HEK293 (cell line): Measurements from ENCODE around the gene FUT8.

ENCODE experiments used
- CTCF ChIA-PET: fragments of 350-600 bp; formaldehyde crosslinking; extraction: SDS; loops from one replicate; lab custom pipeline; 2021; ENCODE audit warnings: antibody characterized with exemption; lab: Yijun Ruan, JAX
- POLR2A ChIA-PET: fragments of 300-600 bp; formaldehyde crosslinking; extraction: SDS; loops from one replicate; lab custom pipeline; 2020; ENCODE audit warnings: antibody characterized with exemption, inconsistent platforms; lab: Yijun Ruan, JAX
- H3K27ac ChIP-seq: fragments of 200-500 bp; sonication (Bioruptor generic); 2 replicates; pipeline ENCODE4 v1.5.1; 2014; ENCODE audit warnings: low read depth, low read length, control low read depth, inconsistent platforms; ENCODE audit errors: extremely low read depth
- H3K36me3 ChIP-seq, 2 experiments: fragments of 200-500 bp in 1 of 2; sonication (Bioruptor generic) in 1 of 2; 1 replicate in 1 of 2; 2 replicates in 1 of 2; pipeline ENCODE4 v1.5.1; 2014 to 2017; ENCODE audit warnings: inconsistent platforms in 2 of 2, low read length in 2 of 2; ENCODE audit not compliant: control insufficient read depth in 2 of 2, insufficient read depth in 1 of 2
- H3K4me1 ChIP-seq: fragments of 200-500 bp; sonication (Bioruptor generic); 2 replicates; pipeline ENCODE4 v1.5.1; 2014; ENCODE audit warnings: mild to moderate bottlenecking, low read length, inconsistent platforms; ENCODE audit not compliant: control insufficient read depth, insufficient read depth
- H3K4me3 ChIP-seq: 2 replicates; pipeline ENCODE4 v1.5.1; 2011; ENCODE audit warnings: low read depth, mild to moderate bottlenecking, control low read depth, low read length, moderate library complexity
- H3K9me3 ChIP-seq: fragments of 200-500 bp; sonication (Bioruptor generic); 2 replicates; pipeline ENCODE4 v1.5.1; 2014; ENCODE audit warnings: low read depth, low read length, inconsistent platforms; ENCODE audit not compliant: control insufficient read depth, insufficient read depth
- BCL11A ChIP-seq: fragments of 450-650 bp; formaldehyde crosslinking; IDR thresholded peaks from 2 replicates; pipeline ENCODE4 v1.5.1; 2016; ENCODE audit warnings: low read depth, missing biosample characterization, missing genetic modification characterization
- ELK4 ChIP-seq: IDR thresholded peaks from 2 replicates; pipeline ENCODE4 v1.6.1; 2011; ENCODE audit warnings: mild to moderate bottlenecking, low read depth, low read length, borderline replicate concordance
- GFI1B ChIP-seq: fragments of 450-650 bp; formaldehyde crosslinking; IDR thresholded peaks from 2 replicates; pipeline ENCODE4 v1.5.1; 2016; ENCODE audit warnings: missing biosample characterization, missing genetic modification characterization
- GLIS2 ChIP-seq: fragments of 450-650 bp; formaldehyde crosslinking; IDR thresholded peaks from 2 replicates; pipeline ENCODE4 v1.5.1; 2016; ENCODE audit warnings: missing biosample characterization, missing genetic modification characterization
- HOXD13 ChIP-seq: sonication (generic); formaldehyde crosslinking; IDR thresholded peaks from 2 replicates; pipeline ENCODE4 v1.8.0; 2022; ENCODE audit warnings: missing genetic modification reagents, borderline replicate concordance
- OSR2 ChIP-seq: fragments of 450-650 bp; formaldehyde crosslinking; IDR thresholded peaks from 2 replicates; pipeline ENCODE4 v1.5.1; 2016; ENCODE audit warnings: missing biosample characterization, missing genetic modification characterization
- TRIM28 ChIP-seq: IDR thresholded peaks from 2 replicates; pipeline ENCODE4 v1.6.1; 2011; ENCODE audit warnings: low read length, control low read depth, borderline replicate concordance
- ZFP37 ChIP-seq: fragments of 450-650 bp; formaldehyde crosslinking; IDR thresholded peaks from 2 replicates; pipeline ENCODE4 v1.5.1; 2016; ENCODE audit warnings: missing biosample characterization, missing genetic modification characterization
- ZNF121 ChIP-seq: fragments of 450-650 bp; formaldehyde crosslinking; IDR thresholded peaks from 2 replicates; pipeline ENCODE4 v1.5.1; 2016; ENCODE audit warnings: missing biosample characterization, missing genetic modification characterization
- ZNF16 ChIP-seq: fragments of 450-650 bp; formaldehyde crosslinking; IDR thresholded peaks from 2 replicates; pipeline ENCODE4 v1.5.1; 2016; ENCODE audit warnings: low read depth, missing biosample characterization, missing genetic modification characterization
- ZNF175 ChIP-seq: fragments of 450-650 bp; formaldehyde crosslinking; IDR thresholded peaks from 2 replicates; pipeline ENCODE4 v1.5.1; 2016; ENCODE audit warnings: missing biosample characterization, missing genetic modification characterization
- ZNF19 ChIP-seq: fragments of 450-650 bp; formaldehyde crosslinking; IDR thresholded peaks from 2 replicates; pipeline ENCODE4; 2016; ENCODE audit warnings: missing biosample characterization, missing genetic modification characterization, low read depth
- ZNF221 ChIP-seq: fragments of 450-650 bp; formaldehyde crosslinking; IDR thresholded peaks from 2 replicates; pipeline ENCODE4 v1.5.1; 2017; ENCODE audit warnings: missing biosample characterization, missing genetic modification characterization, borderline replicate concordance
- ZNF324 ChIP-seq: fragments of 450-650 bp; formaldehyde crosslinking; IDR thresholded peaks from 2 replicates; pipeline ENCODE4 v1.5.1; 2016; ENCODE audit warnings: missing biosample characterization, missing genetic modification characterization
- ZNF398 ChIP-seq: fragments of 450-650 bp; formaldehyde crosslinking; IDR thresholded peaks from 2 replicates; pipeline ENCODE4 v1.5.1; 2017; ENCODE audit warnings: missing biosample characterization, missing genetic modification characterization
- ZNF473 ChIP-seq: fragments of 450-650 bp; formaldehyde crosslinking; IDR thresholded peaks from 2 replicates; pipeline ENCODE4 v1.5.1; 2017; ENCODE audit warnings: missing biosample characterization, missing genetic modification characterization
- ZNF514 ChIP-seq: fragments of 450-650 bp; formaldehyde crosslinking; IDR thresholded peaks from 2 replicates; pipeline ENCODE4 v1.5.1; 2016; ENCODE audit warnings: missing biosample characterization, missing genetic modification characterization
- ZNF558 ChIP-seq: fragments of 450-650 bp; formaldehyde crosslinking; IDR thresholded peaks from 2 replicates; pipeline ENCODE4 v1.5.1; 2016; ENCODE audit warnings: missing biosample characterization, missing genetic modification characterization
- ZNF600 ChIP-seq: fragments of 450-650 bp; formaldehyde crosslinking; IDR thresholded peaks from 2 replicates; pipeline ENCODE4 v1.5.1; 2016; ENCODE audit warnings: missing biosample characterization, missing genetic modification characterization
- ZNF623 ChIP-seq: fragments of 450-650 bp; formaldehyde crosslinking; IDR thresholded peaks from 2 replicates; pipeline ENCODE4 v1.5.1; 2016; ENCODE audit warnings: missing biosample characterization, missing genetic modification characterization
- ZNF624 ChIP-seq: fragments of 450-650 bp; formaldehyde crosslinking; IDR thresholded peaks from 2 replicates; pipeline ENCODE4 v1.5.1; 2017; ENCODE audit warnings: missing biosample characterization, missing genetic modification characterization
- ZNF747 ChIP-seq: fragments of 450-650 bp; formaldehyde crosslinking; IDR thresholded peaks from 2 replicates; pipeline ENCODE4 v1.5.1; 2016; ENCODE audit warnings: missing biosample characterization, missing genetic modification characterization
- ZSCAN5A ChIP-seq: fragments of 450-650 bp; formaldehyde crosslinking; IDR thresholded peaks from 2 replicates; pipeline ENCODE4 v1.5.1; 2016; ENCODE audit warnings: missing biosample characterization, missing genetic modification characterization
- TF ChIP-seq, protein P1 (sequence below): fragments of 450-650 bp; formaldehyde crosslinking; IDR thresholded peaks from 2 replicates; pipeline ENCODE4 v1.5.0; 2017; ENCODE audit warnings: missing biosample characterization, missing genetic modification characterization, borderline replicate concordance
- TF ChIP-seq, protein P2 (sequence below): fragments of 450-650 bp; formaldehyde crosslinking; IDR thresholded peaks from 2 replicates; pipeline ENCODE4 v1.5.1; 2016; ENCODE audit warnings: missing biosample characterization, missing genetic modification characterization

Gene FUT8

DNA sequence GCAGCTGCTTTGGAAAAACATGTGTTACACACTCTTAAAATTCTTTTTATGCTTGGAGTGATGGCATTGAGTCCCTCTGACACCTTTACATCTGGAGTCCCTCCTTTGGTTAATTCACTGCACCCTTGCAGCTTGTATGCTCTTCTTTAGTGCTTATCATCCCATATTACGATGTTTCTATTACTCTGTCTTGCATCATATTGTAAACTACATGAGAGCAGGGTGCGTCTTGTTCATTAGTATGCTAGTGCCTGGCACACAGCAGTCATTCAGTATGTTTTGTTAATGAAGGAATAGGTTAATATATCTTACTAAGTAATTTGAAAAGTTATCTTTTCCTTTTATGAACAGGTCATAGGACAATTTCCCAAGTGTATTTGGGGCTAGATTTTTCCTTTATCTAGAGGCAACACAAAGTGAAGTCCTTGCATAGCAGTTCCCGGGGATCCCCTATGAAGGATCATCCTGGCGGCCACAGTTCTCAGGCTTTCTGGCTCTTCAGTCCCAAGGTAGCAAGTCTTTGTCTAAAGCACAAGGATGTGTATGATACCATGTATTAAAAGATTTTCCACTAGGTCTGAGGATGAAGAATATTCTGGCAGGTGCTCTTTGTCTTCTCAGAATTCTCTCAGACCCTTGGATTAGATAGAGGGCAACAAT lies 363.8 kb downstream of the FUT8 start:
- Histone ChIP-seq H3K9me3 (no peaks in the 10 kb centered on the region), H3K27ac (no peak overlapping the region), H3K4me1 (peaks cover 4% of the 10 kb centered on the region; the same call in 1 of the 2 replicates), H3K36me3 (no peaks in the 10 kb centered on the region), H3K4me3 (no peak overlapping the region)
- TF ChIP-seq ZNF121: no peak
- TF ChIP-seq, protein P1, sequence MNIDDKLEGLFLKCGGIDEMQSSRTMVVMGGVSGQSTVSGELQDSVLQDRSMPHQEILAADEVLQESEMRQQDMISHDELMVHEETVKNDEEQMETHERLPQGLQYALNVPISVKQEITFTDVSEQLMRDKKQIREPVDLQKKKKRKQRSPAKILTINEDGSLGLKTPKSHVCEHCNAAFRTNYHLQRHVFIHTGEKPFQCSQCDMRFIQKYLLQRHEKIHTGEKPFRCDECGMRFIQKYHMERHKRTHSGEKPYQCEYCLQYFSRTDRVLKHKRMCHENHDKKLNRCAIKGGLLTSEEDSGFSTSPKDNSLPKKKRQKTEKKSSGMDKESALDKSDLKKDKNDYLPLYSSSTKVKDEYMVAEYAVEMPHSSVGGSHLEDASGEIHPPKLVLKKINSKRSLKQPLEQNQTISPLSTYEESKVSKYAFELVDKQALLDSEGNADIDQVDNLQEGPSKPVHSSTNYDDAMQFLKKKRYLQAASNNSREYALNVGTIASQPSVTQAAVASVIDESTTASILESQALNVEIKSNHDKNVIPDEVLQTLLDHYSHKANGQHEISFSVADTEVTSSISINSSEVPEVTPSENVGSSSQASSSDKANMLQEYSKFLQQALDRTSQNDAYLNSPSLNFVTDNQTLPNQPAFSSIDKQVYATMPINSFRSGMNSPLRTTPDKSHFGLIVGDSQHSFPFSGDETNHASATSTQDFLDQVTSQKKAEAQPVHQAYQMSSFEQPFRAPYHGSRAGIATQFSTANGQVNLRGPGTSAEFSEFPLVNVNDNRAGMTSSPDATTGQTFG: no peak
- no peak for TF ChIP-seq ZNF623 (tag by site-specific recombination)
- TF ChIP-seq ZNF324 (tag by site-specific recombination): no peak
- no peak for TF ChIP-seq ZNF558 (tag by site-specific recombination)
- TF ChIP-seq ZFP37: no peak
- no peak for TF ChIP-seq ZNF221 (tag by site-specific recombination)
- no peak for TF ChIP-seq ZNF514 (tag by site-specific recombination)
- TF ChIP-seq ZNF747 (tag by site-specific recombination): no peak
- TF ChIP-seq ZNF473 (tag by site-specific recombination): no peak
- no peak for TF ChIP-seq GLIS2
- CTCF ChIA-PET: no interaction called here
- POLR2A ChIA-PET: no interaction called here

- POLR2A ChIA-PET: no interaction called here
- CTCF ChIA-PET: no interaction called here
- TF ChIP-seq ZNF600 (tag by site-specific recombination) (no peak), ZNF324 (tag by site-specific recombination) (no peak), ZNF175 (no peak), BCL11A (tag by site-specific recombination) (no peak), TRIM28 (no peak), ZNF16 (no peak), ZSCAN5A (tag by site-specific recombination) (no peak), ZNF19 (tag by site-specific recombination) (no peak), OSR2 (tag by site-specific recombination) (no peak), ZNF624 (no peak), GFI1B (tag by site-specific recombination) (no peak), ZNF398 (tag by site-specific recombination) (no peak), ELK4 (no peak), HOXD13 (CRISPR knock-in tag) (no peak)
- TF ChIP-seq, protein P2, sequence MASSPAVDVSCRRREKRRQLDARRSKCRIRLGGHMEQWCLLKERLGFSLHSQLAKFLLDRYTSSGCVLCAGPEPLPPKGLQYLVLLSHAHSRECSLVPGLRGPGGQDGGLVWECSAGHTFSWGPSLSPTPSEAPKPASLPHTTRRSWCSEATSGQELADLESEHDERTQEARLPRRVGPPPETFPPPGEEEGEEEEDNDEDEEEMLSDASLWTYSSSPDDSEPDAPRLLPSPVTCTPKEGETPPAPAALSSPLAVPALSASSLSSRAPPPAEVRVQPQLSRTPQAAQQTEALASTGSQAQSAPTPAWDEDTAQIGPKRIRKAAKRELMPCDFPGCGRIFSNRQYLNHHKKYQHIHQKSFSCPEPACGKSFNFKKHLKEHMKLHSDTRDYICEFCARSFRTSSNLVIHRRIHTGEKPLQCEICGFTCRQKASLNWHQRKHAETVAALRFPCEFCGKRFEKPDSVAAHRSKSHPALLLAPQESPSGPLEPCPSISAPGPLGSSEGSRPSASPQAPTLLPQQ (tag by site-specific recombination): no peak
- Histone ChIP-seq H3K36me3 (no peaks in the 10 kb centered on the region), H3K4me3 (no peak overlapping the region), H3K4me1 (no peaks in the 10 kb centered on the region), H3K9me3 (no peaks in the 10 kb centered on the region), H3K27ac (no peak overlapping the region)
Measured at GRCh38 chr14:65780566-65780965, 368.0 kb downstream of the FUT8 start.
